Lower lobe of right lung (tissue), 2 donors: ENCODE measurements around the gene PBX4. TPM values are rescaled to one million over a fixed set of nuclear protein-coding genes. Genes with fewer than 3 reads are reported as not detected.

ENCODE experiments used
- ATAC-seq, 2 donors: fragments of 200-7000 bp; cut with Tn5 transposase; one replicate each; pipeline ENCODE4 v1.9.1; 2020 to 2022; ENCODE audit warnings: mild to moderate bottlenecking in 2 of 2, moderate library complexity in 2 of 2
- DNase-seq: peaks from one replicate; pipeline ENCODE4 v3.0.0-alpha.2; 2020
- H3K27ac ChIP-seq: fragments of 200-600 bp; one replicate; pipeline ENCODE4 v1.8.0; 2022
- H3K27me3 ChIP-seq: fragments of 200-600 bp; one replicate; pipeline ENCODE4 v1.8.0; 2022; ENCODE audit warnings: low read depth
- H3K36me3 ChIP-seq: fragments of 200-600 bp; one replicate; pipeline ENCODE4 v1.8.0; 2022; ENCODE audit warnings: mild to moderate bottlenecking
- H3K4me1 ChIP-seq: fragments of 200-600 bp; one replicate; pipeline ENCODE4 v1.8.0; 2022
- H3K4me3 ChIP-seq: fragments of 200-600 bp; one replicate; pipeline ENCODE4 v1.8.0; 2022; ENCODE audit warnings: mild to moderate bottlenecking
- H3K9me3 ChIP-seq: fragments of 200-600 bp; one replicate; pipeline ENCODE4 v1.8.0; 2022
- intact Hi-C: fragments of 100-400 bp; cut with DNase I; formaldehyde crosslinking; loops from one replicate; pipeline ENCODE4 v1.11.0; 2022
- total RNA-seq: library from RNA; stranded (reverse); fragmentation: NEBNext Ultra II Directional; extraction: Animal tissue kit (Norgen Biotek cat#: 25700); gene quantifications from one replicate; pipeline ENCODE4 v1.2.1, GENCODE V29; 2021
- TF ChIP-seq, protein P1 (sequence below): fragments of 200-600 bp; IDR thresholded peaks from one replicate; pipeline ENCODE4 v1.8.0; 2022; ENCODE audit warnings: antibody characterized with exemption, mild to moderate bottlenecking
- donor health status: DM: no; HTN: yes; CAD: no; lungs with severe emphysema.

Gene PBX4
- total RNA-seq, 1 donor from 2014 or later, result 3.7 TPM

DNA sequence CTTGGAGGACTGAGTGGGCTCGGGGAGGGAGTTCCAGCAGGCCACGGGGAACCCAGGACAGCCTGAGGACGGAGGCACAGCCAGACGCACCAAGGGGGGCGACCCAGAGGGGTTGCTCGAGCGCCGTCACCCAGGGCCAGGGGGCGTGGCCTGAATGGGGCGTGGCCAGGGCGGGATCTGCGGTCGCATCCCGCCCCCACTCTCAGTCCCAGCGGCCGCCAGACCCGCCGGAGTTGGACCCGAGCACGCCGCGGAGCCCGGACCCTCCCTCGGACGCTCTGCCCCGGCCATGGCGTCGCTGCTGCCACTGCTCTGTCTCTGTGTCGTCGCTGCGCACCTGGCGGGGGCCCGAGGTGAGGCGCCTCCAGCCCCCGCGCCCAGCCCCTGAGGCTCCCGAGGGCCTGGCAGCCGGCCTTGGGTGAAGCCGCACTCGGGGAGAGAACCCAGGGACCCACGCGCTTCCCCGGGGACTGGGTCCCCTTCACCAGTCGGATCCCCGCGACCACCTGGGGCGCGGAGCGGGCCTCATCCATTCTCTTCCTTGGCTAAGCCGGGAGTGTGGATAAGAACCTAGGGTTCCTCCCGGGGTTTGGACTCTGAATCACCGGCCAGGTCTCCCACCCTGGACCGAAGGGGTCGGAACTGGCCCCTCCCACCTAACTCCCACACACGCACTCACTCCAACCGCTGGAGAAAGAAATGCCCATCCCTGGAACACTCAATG, 80.3 kb downstream of the PBX4 start, which contains the start of gene CILP2:
CILP2 (plus strand) TSS at position 205 of the 724 bp plus-strand sequence; CDS start at position 290, 85 bp downstream.
- DNase-seq, result peak; percentile 60
- peak; percentile 13 to 39 for ATAC-seq
- TF ChIP-seq, protein P1, sequence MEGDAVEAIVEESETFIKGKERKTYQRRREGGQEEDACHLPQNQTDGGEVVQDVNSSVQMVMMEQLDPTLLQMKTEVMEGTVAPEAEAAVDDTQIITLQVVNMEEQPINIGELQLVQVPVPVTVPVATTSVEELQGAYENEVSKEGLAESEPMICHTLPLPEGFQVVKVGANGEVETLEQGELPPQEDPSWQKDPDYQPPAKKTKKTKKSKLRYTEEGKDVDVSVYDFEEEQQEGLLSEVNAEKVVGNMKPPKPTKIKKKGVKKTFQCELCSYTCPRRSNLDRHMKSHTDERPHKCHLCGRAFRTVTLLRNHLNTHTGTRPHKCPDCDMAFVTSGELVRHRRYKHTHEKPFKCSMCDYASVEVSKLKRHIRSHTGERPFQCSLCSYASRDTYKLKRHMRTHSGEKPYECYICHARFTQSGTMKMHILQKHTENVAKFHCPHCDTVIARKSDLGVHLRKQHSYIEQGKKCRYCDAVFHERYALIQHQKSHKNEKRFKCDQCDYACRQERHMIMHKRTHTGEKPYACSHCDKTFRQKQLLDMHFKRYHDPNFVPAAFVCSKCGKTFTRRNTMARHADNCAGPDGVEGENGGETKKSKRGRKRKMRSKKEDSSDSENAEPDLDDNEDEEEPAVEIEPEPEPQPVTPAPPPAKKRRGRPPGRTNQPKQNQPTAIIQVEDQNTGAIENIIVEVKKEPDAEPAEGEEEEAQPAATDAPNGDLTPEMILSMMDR, result no peak
- Histone ChIP-seq H3K36me3 (no peaks in the 10 kb centered on the region), H3K9me3 (no peaks in the 10 kb centered on the region), H3K4me3 (peak within 1 kb of the TSS; percentile 37), H3K27ac (no peak within 1 kb of the TSS), H3K4me1 (peaks cover 23% of the 10 kb centered on the region), H3K27me3 (peaks cover 59% of the 10 kb centered on the region)
- intact Hi-C loops, result no loop called here

DNA sequence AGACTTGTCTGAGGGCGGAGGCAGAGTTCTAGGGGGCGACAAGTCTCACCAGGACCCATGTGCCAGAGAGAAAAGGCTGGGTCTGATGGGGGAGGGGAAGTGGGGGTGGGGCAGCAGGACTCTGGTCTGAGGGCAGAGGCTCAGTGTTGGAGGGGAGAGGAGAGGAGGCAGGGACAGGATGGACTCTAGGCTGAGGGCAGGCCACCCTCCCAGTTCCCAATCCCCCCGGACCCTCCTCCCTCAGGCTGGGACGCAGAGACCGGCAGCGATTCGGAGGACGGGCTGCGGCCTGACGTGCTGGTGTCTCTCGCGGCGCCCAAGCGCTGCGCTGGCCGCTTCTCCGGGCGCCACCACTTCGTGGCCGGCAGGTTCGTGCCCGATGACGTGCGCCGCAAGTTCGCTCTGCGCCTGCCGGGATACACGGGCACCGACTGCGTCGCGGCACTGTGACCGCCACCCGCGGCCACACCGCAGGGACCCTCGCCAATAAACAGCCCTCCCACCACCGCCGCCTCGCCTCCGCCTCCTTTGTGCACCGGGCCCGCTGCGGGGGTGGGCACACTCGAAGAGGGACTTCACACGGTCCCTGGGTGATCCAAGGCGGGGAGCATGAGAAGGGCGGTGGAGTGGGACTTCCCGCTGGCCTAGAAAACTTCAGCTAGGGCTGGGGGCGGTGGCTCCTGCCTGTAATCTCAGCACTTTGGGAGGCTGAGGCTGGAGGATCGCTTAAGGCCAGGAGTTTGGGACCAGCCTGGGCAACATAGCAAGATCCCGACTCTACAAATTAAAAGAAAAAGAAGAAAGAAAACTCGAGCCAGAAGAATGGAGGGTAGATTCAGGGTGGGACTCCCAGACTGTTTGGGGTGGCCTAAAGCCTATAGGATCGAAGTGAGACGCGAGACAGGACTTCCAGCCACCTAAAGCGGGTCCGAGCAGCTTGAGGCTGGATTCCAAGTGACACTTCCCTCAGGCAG, 81.1 kb downstream of the PBX4 start:
- peaks cover 26% of the 10 kb centered on the region for H3K4me1 ChIP-seq
- H3K36me3 ChIP-seq, result no peaks in the 10 kb centered on the region
- H3K27me3 ChIP-seq, result peaks cover 51% of the 10 kb centered on the region
- H3K4me3 ChIP-seq, result peak overlapping the region; percentile 37
- intact Hi-C loops, result no loop called here
- ATAC-seq (peak in 1 of 2 donors; percentile 38), DNase-seq (no peak)
- H3K9me3 ChIP-seq, result no peaks in the 10 kb centered on the region
- no peak overlapping the region for H3K27ac ChIP-seq
- TF ChIP-seq, protein P1, result no peak

DNA sequence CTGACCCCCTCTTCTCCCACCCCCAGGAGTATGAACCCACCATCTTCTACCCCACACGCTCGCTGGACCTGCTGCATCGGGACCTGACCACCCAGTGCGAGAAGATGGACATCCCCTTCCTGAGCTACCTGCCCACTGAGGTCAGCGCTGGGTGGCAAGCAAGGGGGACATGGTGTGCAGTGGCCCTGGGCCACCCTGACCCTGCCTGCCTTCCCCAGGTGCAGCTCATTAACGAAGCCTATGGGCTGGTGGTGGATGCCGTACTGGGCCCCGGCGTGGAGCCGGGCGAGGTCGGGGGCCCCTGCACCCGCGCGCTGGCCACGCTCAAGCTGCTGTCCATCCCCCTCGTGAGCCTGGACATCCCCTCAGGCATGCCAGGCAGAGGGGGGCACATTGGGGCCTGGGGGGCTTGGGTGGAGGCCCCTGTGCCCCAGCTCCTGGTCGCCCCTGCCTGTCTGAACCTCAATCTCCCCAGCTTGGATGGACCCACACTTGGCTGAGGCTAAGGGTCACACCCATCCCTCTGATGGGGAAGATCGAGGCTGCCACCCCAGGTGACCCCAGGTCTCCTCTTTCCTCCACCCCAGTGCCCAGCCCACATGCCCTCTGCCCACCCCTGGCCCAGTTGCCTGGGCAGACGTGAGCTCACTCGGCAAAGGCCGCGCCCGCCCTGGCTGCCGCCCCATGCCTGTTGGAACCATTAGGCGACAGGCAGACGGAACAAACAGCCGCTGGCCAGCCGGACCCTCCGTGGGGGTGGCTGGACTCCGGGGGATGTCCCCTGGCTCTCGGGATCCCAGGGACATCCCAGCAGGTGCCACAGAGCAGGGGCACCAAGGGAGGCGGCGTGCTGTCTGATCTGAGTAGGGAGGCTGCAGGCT, 82.9 kb downstream of the PBX4 start:
- Histone ChIP-seq H3K27ac (no peak overlapping the region), H3K9me3 (no peaks in the 10 kb centered on the region), H3K4me1 (peaks cover 20% of the 10 kb centered on the region), H3K36me3 (no peaks in the 10 kb centered on the region), H3K4me3 (no peak overlapping the region), H3K27me3 (peaks cover 33% of the 10 kb centered on the region)
- ATAC-seq, result no peak
- TF ChIP-seq, protein P1, result no peak
- DNase-seq, result no peak
- intact Hi-C loops, result no loop called here

DNA sequence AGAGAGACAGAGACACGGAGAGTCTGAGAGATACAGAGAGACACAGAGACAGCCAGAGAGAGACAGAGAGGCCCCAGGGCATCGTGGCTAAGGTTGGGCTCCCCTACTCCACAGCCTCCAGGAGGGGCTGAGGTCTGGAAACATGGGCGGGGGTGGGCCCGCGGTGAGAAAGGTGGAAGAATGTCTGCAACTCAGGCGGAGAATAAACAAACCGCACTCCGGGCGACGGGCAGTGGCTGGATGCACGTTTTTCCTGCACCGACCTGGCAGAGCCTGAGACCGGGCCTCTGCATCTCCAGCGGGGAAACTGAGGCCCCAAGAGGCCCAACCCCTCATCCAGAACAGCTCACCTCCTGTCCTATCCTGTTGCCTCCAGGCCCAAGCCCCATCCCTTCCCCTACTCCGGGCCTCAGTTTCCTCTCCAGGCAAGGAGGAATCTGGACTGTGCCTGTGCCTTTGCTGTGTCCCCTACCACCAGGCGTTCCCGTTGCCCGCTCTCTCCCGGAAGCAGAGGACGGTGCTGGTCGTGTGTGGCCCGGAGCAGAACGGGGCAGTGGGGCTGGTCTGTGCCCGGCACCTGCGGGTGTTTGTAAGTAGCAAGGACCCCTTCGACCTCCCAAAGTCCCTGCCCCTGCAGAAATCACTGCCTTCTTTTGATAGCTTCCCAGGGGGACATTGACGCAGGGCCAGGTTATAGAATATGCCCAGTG, 83.8 kb downstream of the PBX4 start:
- no peak overlapping the region for H3K27ac ChIP-seq
- H3K9me3 ChIP-seq, result no peaks in the 10 kb centered on the region
- H3K36me3 ChIP-seq, result no peaks in the 10 kb centered on the region
- H3K4me1 ChIP-seq, result peaks cover 19% of the 10 kb centered on the region
- TF ChIP-seq, protein P1, result no peak
- intact Hi-C loops, result no loop called here
- ATAC-seq, result no peak
- H3K27me3 ChIP-seq, result peaks cover 24% of the 10 kb centered on the region
- H3K4me3 ChIP-seq, result no peak overlapping the region
- DNase-seq, result no peak
